GM12872 (cell line): ENCODE measurements around the gene SGIP1.
A peak's percentile ranks its signal among the peaks of the same experiment; 100 is the strongest.

ENCODE experiments used
- TF ChIP-seq, protein P1 (sequence below): IDR thresholded peaks from 3 replicates; pipeline ENCODE4 v1.5.1; 2011; ENCODE audit warnings: low read depth, mild to moderate bottlenecking, low read length, moderate library complexity; ENCODE audit not compliant: insufficient read depth

Gene SGIP1

DNA sequence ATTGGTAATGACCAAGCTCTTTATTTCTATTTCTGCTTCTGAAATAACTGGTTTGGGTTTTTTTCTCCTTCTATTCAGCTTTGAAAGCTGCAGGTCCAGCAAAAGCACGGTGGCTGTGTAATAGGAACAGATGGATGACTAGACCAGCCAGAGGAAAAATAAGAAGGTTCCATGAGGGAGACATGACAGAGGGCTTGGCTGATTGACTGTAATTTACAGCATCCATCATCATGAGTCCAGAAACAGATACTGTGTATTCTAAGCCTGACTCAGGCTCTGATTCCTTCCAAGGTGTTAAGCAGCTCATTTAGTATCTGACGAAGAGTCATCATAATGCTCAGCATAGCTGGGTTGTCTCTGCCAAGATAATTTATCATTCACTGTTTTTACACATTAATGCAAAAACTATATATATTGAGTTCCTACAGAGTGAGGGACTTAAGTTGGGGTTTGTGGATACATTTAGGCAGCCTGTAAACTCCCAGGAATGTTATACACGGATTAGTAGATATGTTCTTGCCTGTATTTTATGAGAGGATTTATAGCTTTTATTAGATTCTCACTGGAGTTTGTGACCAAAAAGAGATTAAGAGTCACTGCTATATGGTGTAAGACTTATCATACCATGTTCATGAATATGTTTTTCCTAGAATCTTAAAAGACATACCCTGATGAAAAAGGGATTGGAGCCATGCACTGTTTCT, 72.6 kb downstream of the SGIP1 start:
- TF ChIP-seq, protein P1, sequence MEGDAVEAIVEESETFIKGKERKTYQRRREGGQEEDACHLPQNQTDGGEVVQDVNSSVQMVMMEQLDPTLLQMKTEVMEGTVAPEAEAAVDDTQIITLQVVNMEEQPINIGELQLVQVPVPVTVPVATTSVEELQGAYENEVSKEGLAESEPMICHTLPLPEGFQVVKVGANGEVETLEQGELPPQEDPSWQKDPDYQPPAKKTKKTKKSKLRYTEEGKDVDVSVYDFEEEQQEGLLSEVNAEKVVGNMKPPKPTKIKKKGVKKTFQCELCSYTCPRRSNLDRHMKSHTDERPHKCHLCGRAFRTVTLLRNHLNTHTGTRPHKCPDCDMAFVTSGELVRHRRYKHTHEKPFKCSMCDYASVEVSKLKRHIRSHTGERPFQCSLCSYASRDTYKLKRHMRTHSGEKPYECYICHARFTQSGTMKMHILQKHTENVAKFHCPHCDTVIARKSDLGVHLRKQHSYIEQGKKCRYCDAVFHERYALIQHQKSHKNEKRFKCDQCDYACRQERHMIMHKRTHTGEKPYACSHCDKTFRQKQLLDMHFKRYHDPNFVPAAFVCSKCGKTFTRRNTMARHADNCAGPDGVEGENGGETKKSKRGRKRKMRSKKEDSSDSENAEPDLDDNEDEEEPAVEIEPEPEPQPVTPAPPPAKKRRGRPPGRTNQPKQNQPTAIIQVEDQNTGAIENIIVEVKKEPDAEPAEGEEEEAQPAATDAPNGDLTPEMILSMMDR = no peak

DNA sequence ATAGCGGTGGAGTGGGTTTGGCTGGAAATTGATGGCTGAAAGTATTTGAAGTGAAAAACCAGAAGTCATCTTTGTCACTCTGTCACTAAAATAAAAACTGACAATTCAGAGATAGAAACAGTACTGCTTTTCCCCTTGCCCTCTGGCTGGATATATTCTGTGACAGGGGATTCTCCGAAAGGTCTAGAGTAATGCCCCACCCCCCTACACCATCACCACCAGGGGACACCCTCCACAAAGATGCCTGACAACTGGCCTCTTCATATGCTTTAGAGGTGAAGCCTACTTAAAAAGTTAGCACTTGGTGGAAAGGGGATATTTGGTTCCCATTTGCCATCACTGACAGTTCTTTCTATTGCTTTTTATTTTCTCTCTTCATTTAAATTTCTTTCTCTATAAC, 73.5 kb downstream of the SGIP1 start:
- TF ChIP-seq, protein P1 = peak; percentile 23; the same call in 1 of the 3 replicates

DNA sequence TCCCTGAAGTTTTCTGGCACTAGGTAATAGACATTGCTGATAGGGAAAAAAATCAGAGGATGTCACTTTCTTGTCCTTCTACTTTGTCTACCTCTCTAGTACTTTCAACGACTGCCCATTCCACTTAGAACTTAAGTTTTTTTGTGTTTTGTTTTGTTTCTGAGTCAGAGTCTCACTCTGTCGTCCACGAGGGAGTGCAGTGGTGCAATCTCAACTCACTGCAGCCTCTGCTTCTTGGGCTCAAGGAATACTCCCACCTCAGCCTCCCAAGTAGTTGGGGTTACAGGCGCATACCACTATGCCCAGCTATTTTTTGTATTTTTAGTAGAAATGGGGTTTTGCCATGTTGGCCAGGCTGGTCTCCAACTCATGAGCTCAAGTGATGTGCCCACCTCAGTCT, 79.2 kb downstream of the SGIP1 start:
- TF ChIP-seq, protein P1 = no peak

DNA sequence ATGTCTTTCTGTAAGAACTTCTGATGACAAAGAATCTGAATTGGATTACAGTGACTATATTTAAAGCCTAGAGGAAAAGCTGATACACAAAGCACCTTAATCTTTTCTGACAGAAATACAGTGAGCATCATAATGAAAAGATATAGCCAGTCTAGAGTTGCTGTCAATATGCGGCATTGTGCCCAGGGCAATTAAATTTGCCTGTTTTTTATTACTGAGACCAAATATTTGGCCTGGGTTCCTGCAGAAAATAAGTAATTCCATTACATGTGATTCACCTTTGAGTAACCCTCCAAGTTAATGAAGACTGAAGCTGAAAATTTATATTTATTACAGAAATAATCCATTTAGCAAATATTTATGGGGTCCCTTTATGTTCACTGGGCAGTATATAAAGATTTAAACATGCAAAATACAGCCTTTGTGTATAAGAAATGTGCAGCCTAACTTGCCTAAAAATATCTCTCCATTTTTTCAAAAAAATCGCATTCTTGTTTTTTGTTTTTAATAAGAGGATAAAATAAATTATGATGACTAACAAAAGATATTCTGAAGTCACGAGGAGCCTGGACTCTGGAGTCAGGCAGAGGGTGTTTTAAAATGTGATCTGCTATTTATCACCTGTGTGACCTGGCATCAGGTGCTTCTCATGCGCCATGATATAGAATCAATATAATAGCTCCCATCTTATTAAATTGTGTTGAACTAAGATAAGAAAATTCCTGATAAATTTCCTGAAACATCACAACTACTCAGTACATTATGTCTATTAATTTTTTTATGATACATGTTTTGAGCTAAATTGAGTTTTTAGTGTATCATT, 83.6 kb downstream of the SGIP1 start:
- TF ChIP-seq, protein P1 = no peak

DNA sequence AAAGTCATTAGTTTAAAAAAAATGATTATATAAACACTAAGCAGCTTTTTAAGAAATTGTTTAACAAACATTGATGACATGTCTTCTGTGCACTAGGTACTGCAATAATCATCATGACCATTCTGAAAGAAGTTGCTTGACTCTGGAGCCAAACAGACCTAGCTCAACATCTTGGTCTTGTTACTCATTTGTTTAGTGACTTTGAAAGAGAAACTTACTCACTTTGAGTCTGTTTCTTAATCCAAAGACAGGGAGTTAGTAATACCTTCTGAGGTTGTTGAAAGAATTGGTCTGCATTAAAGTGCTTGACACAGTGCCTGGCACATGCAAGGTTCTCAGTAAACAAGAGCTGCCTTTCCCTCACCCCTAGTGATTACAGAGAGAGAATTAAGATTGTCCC, 84.4 kb downstream of the SGIP1 start:
- TF ChIP-seq, protein P1 = no peak

DNA sequence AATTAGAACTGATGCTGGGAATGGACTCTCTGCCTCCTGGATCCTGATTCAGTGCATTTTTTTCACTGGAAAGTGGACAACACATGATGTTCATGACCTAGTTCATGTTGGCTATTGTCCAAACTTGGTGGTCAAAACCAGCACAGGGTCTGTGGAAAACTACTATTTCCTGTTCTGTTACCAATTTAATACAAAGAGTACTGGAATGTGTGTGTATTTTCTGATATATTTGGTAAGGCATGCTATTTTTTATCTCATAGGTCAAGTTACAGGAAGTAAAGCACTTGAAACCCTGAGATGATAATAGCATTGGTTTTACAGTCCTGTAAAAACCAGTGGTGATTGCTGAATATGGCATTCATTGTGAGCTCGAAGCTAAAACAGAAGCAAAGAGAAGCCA, 89.9 kb downstream of the SGIP1 start:
- TF ChIP-seq, protein P1 = no peak

DNA sequence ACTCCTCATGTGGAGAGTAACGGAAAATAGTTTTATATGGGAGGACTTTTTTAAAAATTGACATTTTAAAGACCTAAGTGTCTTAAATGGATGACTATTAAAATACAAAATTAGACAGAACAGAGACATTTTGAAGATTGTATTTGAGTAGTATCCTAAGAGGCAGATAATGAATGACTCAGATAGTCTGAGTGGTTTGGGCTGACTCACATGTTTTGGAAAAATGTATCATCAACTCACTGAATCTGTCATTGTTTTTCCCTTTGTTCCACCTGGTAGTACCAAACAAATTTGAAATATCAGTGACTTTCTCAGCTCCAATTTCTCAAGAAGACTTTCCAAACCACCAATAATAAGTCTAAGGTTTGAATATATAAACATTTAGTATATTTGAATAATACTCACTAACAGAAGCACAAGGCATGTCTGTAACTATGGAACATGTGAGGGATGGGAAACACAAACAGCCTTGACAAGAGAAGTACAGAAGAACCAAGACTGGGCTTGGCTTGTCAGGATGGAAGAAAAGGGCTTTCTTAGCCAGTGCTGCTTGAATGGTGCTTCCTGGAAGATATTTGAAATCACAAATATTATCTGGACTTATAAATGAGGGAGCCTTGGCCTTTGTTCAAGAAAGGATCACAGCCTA, 90.6 kb downstream of the SGIP1 start:
- TF ChIP-seq, protein P1 = no peak
